Measurements from ENCODE around the gene SEMA3E. TPM values are rescaled to one million over a fixed set of nuclear protein-coding genes. Genes with fewer than 3 reads are reported as not detected.

Gene SEMA3E
- total RNA-seq, 1 donor from 2014 or later: 0.35 TPM

- DNase-seq (ENCODE audit: low read depth): no peak
These were observed 293.8 kb downstream of the SEMA3E start for GRCh38 chr7:83355143-83355542.

- DNase-seq (ENCODE audit: low read depth): peak; percentile 63
These were observed 300.9 kb downstream of the SEMA3E start for GRCh38 chr7:83347945-83348444.

GRCh38 chr7:83339907-83340306 lies 309.0 kb downstream of the SEMA3E start:
- DNase-seq (ENCODE audit: low read depth): no peak

GRCh38 chr7:83338277-83338950 lies 310.5 kb downstream of the SEMA3E start:
- no peak for DNase-seq (ENCODE audit: low read depth)

- no peak for DNase-seq (ENCODE audit: low read depth)
These were observed 311.9 kb downstream of the SEMA3E start for GRCh38 chr7:83337050-83337449.

- no peak for DNase-seq (ENCODE audit: low read depth)
These were observed 322.7 kb downstream of the SEMA3E start for GRCh38 chr7:83326223-83326622.

GRCh38 chr7:83325083-83325482 lies 323.9 kb downstream of the SEMA3E start:
- DNase-seq (ENCODE audit: low read depth): no peak

GRCh38 chr7:83324596-83324995 lies 324.3 kb downstream of the SEMA3E start:
- no peak for DNase-seq (ENCODE audit: low read depth)

GRCh38 chr7:83321011-83321410 lies 327.9 kb downstream of the SEMA3E start:
- DNase-seq (ENCODE audit: low read depth): no peak

- no peak for DNase-seq (ENCODE audit: low read depth)
These were observed 335.0 kb downstream of the SEMA3E start for GRCh38 chr7:83313931-83314330.
